GM12878 (cell line): ENCODE data around the gene SUSD6. TPM values are rescaled to one million over a fixed set of nuclear protein-coding genes. Genes with fewer than 3 reads are reported as not detected.
A peak's percentile ranks its signal among the peaks of the same experiment; 100 is the strongest.
"Not testable (repeated sequence)": the region's sequence is repeated elsewhere in the genome, so short reads cannot be mapped to it uniquely, and the experiment has no call there.

Experiments
- ATAC-seq: fragments of 200-7000 bp; cut with Tn5 transposase; 3 replicates; pipeline ENCODE4 v1.9.1; 2020; ENCODE audit warnings: mild to moderate bottlenecking, moderate library complexity
- BruUV-seq: library from RNA; stranded (reverse); fragments of 400-500 nt; replicated peaks from 2 replicates; lab custom pipeline; 2021; lab: Mats Ljungman, UMichigan
- CTCF ChIA-PET: fragments of 300-600 bp; sonication (Branson Sonifier 250); formaldehyde crosslinking; extraction: SDS; loops from one replicate; lab custom pipeline; 2021; ENCODE audit warnings: inconsistent platforms; lab: Yijun Ruan, JAX
- POLR2A ChIA-PET: fragments of 350-600 bp; formaldehyde crosslinking; extraction: SDS; loops from one replicate; lab custom pipeline; 2021; ENCODE audit warnings: inconsistent platforms; lab: Charles Lee
- RAD21 ChIA-PET: fragments of 300-600 bp; sonication (Branson Sonifier 250); formaldehyde crosslinking; loops from one replicate; lab custom pipeline; 2023; ENCODE audit warnings: antibody characterized with exemption; ENCODE audit not compliant: unreplicated experiment; lab: Charles Lee
- SMC1A ChIA-PET: fragments of 300-600 bp; sonication (Branson Sonifier 250); formaldehyde crosslinking; loops from one replicate; lab custom pipeline; 2023; ENCODE audit not compliant: unreplicated experiment, uncharacterized antibody; lab: Charles Lee
- DNase-seq: peaks from one replicate; pipeline ENCODE4 v3.0.0-alpha.2; 2011; ENCODE audit warnings: low read depth, low spot score
- FAIRE-seq: peaks from 3 replicates; lab custom pipeline; 2011; peaks lifted over from hg19 to GRCh38; lab: Jason Lieb, UNC
- H2AFZ ChIP-seq: 2 replicates; pipeline ENCODE4 v1.6.0; 2011; ENCODE audit warnings: low read depth, low read length, control low read depth; ENCODE audit not compliant: control insufficient read depth
- H3K27ac ChIP-seq: 2 replicates; pipeline ENCODE4 v1.5.1; 2011; ENCODE audit warnings: control low read depth; ENCODE audit not compliant: control insufficient read depth, insufficient read depth
- H3K27me3 ChIP-seq, 2 experiments: replicated peaks in 1 of 2; 2 replicates each; pipeline versions ENCODE4 v1.6.0 to v1.6.1; 2011; ENCODE audit warnings: low read length in 1 of 2; ENCODE audit not compliant: control insufficient read depth in 2 of 2, insufficient read depth in 2 of 2
- H3K36me3 ChIP-seq, 2 experiments: 2 replicates each; pipeline ENCODE4 v1.5.1; 2011; ENCODE audit warnings: low read length in 1 of 2; ENCODE audit not compliant: control insufficient read depth in 2 of 2, insufficient read depth in 2 of 2
- H3K4me1 ChIP-seq: 2 replicates; pipeline ENCODE4 v1.6.1; 2011; ENCODE audit warnings: mild to moderate bottlenecking, low read length, moderate library complexity, mixed read lengths; ENCODE audit not compliant: control insufficient read depth, insufficient read depth
- H3K4me2 ChIP-seq: 2 replicates; pipeline ENCODE4 v1.6.0; 2011; ENCODE audit warnings: control low read depth; ENCODE audit not compliant: control insufficient read depth, insufficient read depth
- H3K4me3 ChIP-seq: fragments of 200-600 bp; sonication (generic); 2 replicates; pipeline ENCODE4 v1.5.1; 2016
- H3K79me2 ChIP-seq: 2 replicates; pipeline ENCODE4 v1.6.0; 2011; ENCODE audit warnings: low read length; ENCODE audit not compliant: control insufficient read depth, insufficient read depth
- H3K9ac ChIP-seq: 2 replicates; pipeline ENCODE4 v1.8.0; 2011; ENCODE audit warnings: low read length, control low read depth, mixed read lengths; ENCODE audit not compliant: control insufficient read depth, insufficient read depth
- H3K9me3 ChIP-seq: replicated peaks from 3 replicates; pipeline ENCODE4 v1.5.1; 2011; ENCODE audit warnings: mild to moderate bottlenecking, low read length; ENCODE audit not compliant: control insufficient read depth, insufficient read depth
- H4K20me1 ChIP-seq: 2 replicates; pipeline ENCODE4 v1.6.0; 2011; ENCODE audit not compliant: control insufficient read depth, insufficient read depth
- BRCA1 ChIP-seq: IDR thresholded peaks from 2 replicates; pipeline ENCODE4 v1.6.1; 2011; ENCODE audit warnings: low read depth, low read length, improper control_type of control experiment
- CEBPB ChIP-seq, 2 experiments: fragments of 150-350 bp in 1 of 2; IDR thresholded peaks; 2 replicates each; pipeline ENCODE4 v1.6.1; 2012 to 2014; ENCODE audit warnings: low read depth in 2 of 2, low read length in 2 of 2, borderline replicate concordance in 1 of 2, inconsistent platforms in 1 of 2
- EGR1 ChIP-seq, 2 experiments: IDR thresholded peaks; 1 replicate in 1 of 2; 2 replicates in 1 of 2; pipeline ENCODE4 v1.6.1; 2011 to 2012; ENCODE audit warnings: low read depth in 2 of 2, low read length in 2 of 2, borderline replicate concordance in 1 of 2, mild to moderate bottlenecking in 1 of 2, moderate library complexity in 1 of 2
- IRF5 ChIP-seq: fragments of 450-650 bp; IDR thresholded peaks from 2 replicates; pipeline ENCODE4 v1.6.1; 2017; ENCODE audit warnings: borderline replicate concordance
- MYB ChIP-seq: fragments of 150-350 bp; IDR thresholded peaks from 2 replicates; pipeline ENCODE4 v1.6.1; 2014; ENCODE audit warnings: mild to moderate bottlenecking, low read depth, low read length, borderline replicate concordance
- NKRF ChIP-seq: fragments of 450-650 bp; conservative IDR thresholded peaks from 2 replicates; pipeline ENCODE4 v1.6.1; 2017; ENCODE audit warnings: mild to moderate bottlenecking, moderate library complexity
- NR2F1 ChIP-seq: fragments of 450-650 bp; conservative IDR thresholded peaks from 2 replicates; pipeline ENCODE4 v1.6.1; 2017; ENCODE audit warnings: mild to moderate bottlenecking
- RUNX3 ChIP-seq: IDR thresholded peaks from 2 replicates; pipeline ENCODE4 v1.6.1; 2012; ENCODE audit warnings: low read length, inconsistent platforms
- WGBS: methylation state at CpG from one replicate; pipeline ENCODE4 v1.1.6; 2016; ENCODE audit warnings: low lambda C conversion rate; ENCODE audit not compliant: insufficient replicate concordance, insufficient coverage; ENCODE audit errors: missing lambda C conversion rate; 5-methylcytosine and 5-hydroxymethylcytosine counted together
- in situ Hi-C: fragments of 300-500 bp; cut with MboI; formaldehyde crosslinking; loops from 9 replicates; pipeline ENCODE4 v1.14.3; 2018; ENCODE audit warnings: mixed read lengths
- intact Hi-C: fragments of 100-400 bp; cut with micrococcal nuclease; formaldehyde crosslinking; loops from one replicate; pipeline ENCODE4 v1.14.2; 2022; ENCODE audit not compliant: unreplicated experiment
- polyA plus RNA-seq, 11 experiments: library from polyadenylated mRNA; depleted of rRNA in 4 of 11; unstranded in 6 of 11; stranded (reverse) in 5 of 11; fragments of >200 nt; fragmentation: Nextera tagmentation in 4 of 11; fragmentation: Illumina TruSeq in 1 of 11; extraction: Ambion mirVana in 4 of 11; extraction: Trizol in 1 of 11; gene quantifications; 1 replicate in 1 of 11; 2 replicates in 10 of 11; pipeline versions ENCODE4 v1.2.1 to v1.2.3, GENCODE V29; 2011 to 2016; ENCODE audit warnings: inconsistent platforms in 2 of 11, missing spikeins in 2 of 11, low read depth in 1 of 11
- total RNA-seq, 4 experiments: library from RNA; depleted of rRNA in 3 of 4; stranded (reverse); fragments of >200 nt in 3 of 4; fragmentation: Illumina TruSeq in 1 of 4; extraction: Trizol in 1 of 4; gene quantifications; 2 replicates each; pipeline versions ENCODE4 v1.2.1 to v1.2.3, GENCODE V29; 2013 to 2021

The SUSD6 gene
- total and polyA plus RNA-seq, 10 of the 15 experiments (the other 5 are each of a cell fraction or from before 2014, with no cell fraction given): 6.6 to 39.8 (median 20.2) TPM

GRCh38 chr14:69699243-69699642 lies 87.8 kb downstream of the SUSD6 start:
- BruUV-seq, H3K4me3 ChIP-seq, H3K27me3 ChIP-seq, FAIRE-seq, in situ Hi-C loops, H3K36me3 ChIP-seq, H3K27ac ChIP-seq, H4K20me1 ChIP-seq, intact Hi-C loops, H3K9me3 ChIP-seq, ATAC-seq, DNase-seq, H2AFZ ChIP-seq, H3K9ac ChIP-seq: not testable (repeated sequence)
- Histone ChIP-seq H3K4me2 (peak overlapping the region; percentile 10; the same call in 1 of the 2 replicates), H3K79me2 (peaks cover 84% of the 10 kb centered on the region), H3K4me1 (peaks cover 76% of the 10 kb centered on the region)
- ChIA-PET RAD21 (interaction anchor here (1.5 to 2.7 kb wide), 2 partner anchors 28 to 94 kb away, joined by 3 to 8 read pairs; no protein-coding TSS in a partner anchor), CTCF (interaction anchor here (1.4 to 1.5 kb wide), 2 partner anchors 10 to 70 kb away, joined by 3 to 5 read pairs; no protein-coding TSS in a partner anchor), SMC1A (interaction anchor here (0.7 to 1.7 kb wide), 8 partner anchors 10 to 95 kb away, joined by 3 to 9 read pairs (median 4); no protein-coding TSS in a partner anchor), POLR2A (interaction anchor here (0.5 to 1.8 kb wide), 4 partner anchors 10 to 48 kb away, joined by 3 to 10 read pairs (median 4); no protein-coding TSS in a partner anchor)
- WGBS: 35% methylated on average over 6 of the region's 6 CpGs
- TF ChIP-seq NR2F1 (peak; percentile 51; the same call in 1 of the 2 replicates), RUNX3 (peak; percentile 44)

GRCh38 chr14:69699748-69700303 lies 88.4 kb downstream of the SUSD6 start:
- intact Hi-C loops (no loop called here), in situ Hi-C loops (no loop called here)
- BruUV-seq: no TSS peak
- no peak for TF ChIP-seq NKRF
- TF ChIP-seq IRF5: no peak
- no peak for TF ChIP-seq MYB
- no peak for TF ChIP-seq CEBPB (IDR thresholded peaks at IDR 0.05; ENCODE audit: borderline replicate concordance in 1 of 2, low read depth in 2 of 2, low read length in 2 of 2)
- TF ChIP-seq EGR1 (IDR thresholded peaks at IDR 0.05; ENCODE audit: borderline replicate concordance in 1 of 2, low read depth in 2 of 2, low read length in 2 of 2): no peak
- no peak for TF ChIP-seq BRCA1
- Histone ChIP-seq H3K4me1 (peaks cover 70% of the 10 kb centered on the region), H3K27ac (no peak overlapping the region), H2AFZ (no peak overlapping the region), H3K36me3 (peaks cover 8 to 12% of the 10 kb centered on the region in 2 experiments; a peak in 3 of 4 replicates), H3K79me2 (peaks cover 80% of the 10 kb centered on the region), H4K20me1 (no peaks in the 10 kb centered on the region), H3K9ac (no peak overlapping the region), H3K4me2 (no peak overlapping the region), H3K9me3 (no peaks in the 10 kb centered on the region), H3K27me3 (no peaks in the 10 kb centered on the region), H3K4me3 (no peak overlapping the region)
- ChIA-PET SMC1A (interaction anchor here (0.7 to 1.7 kb wide), 7 partner anchors 10 to 96 kb away, joined by 3 to 9 read pairs (median 4); no protein-coding TSS in a partner anchor), RAD21 (interaction anchor here (1.5 to 2.7 kb wide), 2 partner anchors 27 to 95 kb away, joined by 3 to 8 read pairs; no protein-coding TSS in a partner anchor), POLR2A (interaction anchor here (0.7 to 1.8 kb wide), 3 partner anchors 10 to 26 kb away, joined by 3 to 10 read pairs (median 5); no protein-coding TSS in a partner anchor), CTCF (interaction anchor here (1.4 kb wide), 1 partner anchor 11 kb away, joined by 3 read pairs; no protein-coding TSS in a partner anchor)
- ATAC-seq: no peak
- no peak for FAIRE-seq
- 71% methylated on average over 6 of the region's 6 CpGs for WGBS
- no peak for DNase-seq
